ENCODE results near the gene FBN3.

GRCh38 chr19:8094336-8094735 lies 55.1 kb downstream of the FBN3 start:
- TF ChIP-seq CTCF (conservative IDR thresholded peaks at IDR 0.05 in 1 of 2, IDR thresholded peaks at IDR 0.05 in 1 of 2; ENCODE audit: extremely low read depth in 1 of 2, insufficient read depth in 1 of 2, low read depth in 1 of 2, low read length in 2 of 2) (no peak), EZH2 (IDR thresholded peaks at IDR 0.05; ENCODE audit: borderline replicate concordance, low read length) (no peak)

Measured in mammary epithelial cell (primary cell).